HCT116 (cell line): ENCODE results near the gene TMEM100. TPM values are rescaled to one million over a fixed set of nuclear protein-coding genes. Genes with fewer than 3 reads are reported as not detected.

Source experiments
- ATAC-seq: fragments of 200-7000 bp; cut with Tn5 transposase; 2 replicates; pipeline ENCODE4 v1.9.1; 2020; ENCODE audit warnings: mild to moderate bottlenecking, moderate library complexity
- BruUV-seq: library from RNA; stranded (reverse); fragments of 400-500 nt; replicated peaks from 2 replicates; lab custom pipeline; 2021; lab: Mats Ljungman, UMichigan
- CTCF ChIA-PET: fragments of 300-600 bp; sonication (Branson Sonifier 250); formaldehyde crosslinking; loops from one replicate; lab custom pipeline; 2021; ENCODE audit warnings: antibody characterized with exemption; lab: Charles Lee
- POLR2A ChIA-PET: fragments of 300-600, 350-600 bp; sonication (Branson Sonifier 250); formaldehyde crosslinking; loops from one replicate; lab custom pipeline; 2021; ENCODE audit warnings: antibody characterized with exemption; lab: Charles Lee
- RAD21 ChIA-PET, 2 experiments: fragments of 300-600 bp; sonication (Branson Sonifier 250); formaldehyde crosslinking; loops; one replicate each; lab custom pipeline; 2023; ENCODE audit warnings: low total read pairs in 2 of 2; ENCODE audit not compliant: uncharacterized antibody in 2 of 2, unreplicated experiment in 2 of 2, low non-redundant PET in 1 of 2; lab: Charles Lee
- DNase-seq: peaks from one replicate; pipeline ENCODE4 v3.0.0-alpha.2; 2010; ENCODE audit warnings: low read depth, low spot score
- H2AFZ ChIP-seq: fragments of 200-600 bp; shearing (Covaris generic), sonication (generic); 2 replicates; pipeline ENCODE4 v1.6.1; 2017; ENCODE audit warnings: low read depth, mixed run types, mixed read lengths, antibody characterized with exemption, low read length; ENCODE audit not compliant: poor library complexity, severe bottlenecking
- H3K27ac ChIP-seq: 2 replicates; pipeline ENCODE4 v1.5.1; 2012; ENCODE audit warnings: low read depth, low read length
- H3K27me3 ChIP-seq: fragments of 200-600 bp; sonication (generic); 2 replicates; pipeline ENCODE4 v1.6.1; 2016; ENCODE audit warnings: mixed run types, low read length, mixed read lengths; ENCODE audit not compliant: insufficient read depth
- H3K36me3 ChIP-seq, 2 experiments: fragments of 200-500 bp in 1 of 2; fragments of 200-600 bp in 1 of 2; sonication (Bioruptor generic) in 1 of 2; sonication (generic) in 1 of 2; 2 replicates each; pipeline versions ENCODE4 v1.5.1 to v1.6.1; 2014 to 2016; ENCODE audit warnings: low read length in 2 of 2, inconsistent platforms in 1 of 2, mixed read lengths in 1 of 2, mixed run types in 1 of 2; ENCODE audit not compliant: insufficient read depth in 2 of 2, control insufficient read depth in 1 of 2
- H3K4me1 ChIP-seq, 2 experiments: fragments of 200-600 bp in 1 of 2; sonication (generic) in 1 of 2; 2 replicates each; pipeline versions ENCODE4 v1.5.1 to v1.6.1; 2012 to 2017; ENCODE audit warnings: low read length in 2 of 2, inconsistent platforms in 1 of 2, mild to moderate bottlenecking in 1 of 2, mixed read lengths in 1 of 2, mixed run types in 1 of 2, moderate library complexity in 1 of 2; ENCODE audit not compliant: insufficient read depth in 2 of 2, control insufficient read depth in 1 of 2
- H3K4me2 ChIP-seq: fragments of 200-600 bp; sonication (generic); 2 replicates; pipeline ENCODE4 v1.6.1; 2017; ENCODE audit warnings: mixed run types, low read length, mixed read lengths
- H3K4me3 ChIP-seq, 2 experiments: fragments of 200-600 bp in 1 of 2; sonication (generic) in 1 of 2; replicated peaks in 1 of 2; 2 replicates each; pipeline ENCODE4 v1.5.1; 2011 to 2016; ENCODE audit warnings: low read length in 2 of 2, control low read depth in 1 of 2, low read depth in 1 of 2, mild to moderate bottlenecking in 1 of 2, mixed read lengths in 1 of 2, mixed run types in 1 of 2
- H3K79me2 ChIP-seq: fragments of 200-600 bp; sonication (generic); 2 replicates; pipeline ENCODE4 v1.6.1; 2017; ENCODE audit warnings: mild to moderate bottlenecking, mixed run types, low read length, moderate library complexity, mixed read lengths; ENCODE audit not compliant: insufficient read depth
- H3K9ac ChIP-seq: fragments of 200-600 bp; sonication (generic); 2 replicates; pipeline ENCODE4 v1.6.1; 2016; ENCODE audit warnings: low read length, mixed read lengths
- H3K9me2 ChIP-seq: fragments of 200-600 bp; sonication (generic), shearing (Covaris generic); 2 replicates; pipeline ENCODE4 v1.6.1; 2017; ENCODE audit warnings: mixed run types, mild to moderate bottlenecking, moderate library complexity; ENCODE audit not compliant: insufficient read depth
- H3K9me3 ChIP-seq, 2 experiments: fragments of 200-500 bp in 1 of 2; fragments of 200-600 bp in 1 of 2; sonication (Bioruptor generic) in 1 of 2; sonication (generic) in 1 of 2; 2 replicates each; pipeline ENCODE4 v1.6.1; 2014 to 2017; ENCODE audit warnings: low read length in 2 of 2, mixed read lengths in 2 of 2, inconsistent platforms in 1 of 2, low read depth in 1 of 2, mild to moderate bottlenecking in 1 of 2, mixed run types in 1 of 2, moderate library complexity in 1 of 2; ENCODE audit not compliant: control insufficient read depth in 1 of 2, insufficient read depth in 1 of 2
- H4K20me1 ChIP-seq: fragments of 200-600 bp; sonication (generic), shearing (Covaris generic); 2 replicates; pipeline ENCODE4 v1.6.1; 2017; ENCODE audit warnings: mixed run types, mild to moderate bottlenecking, moderate library complexity; ENCODE audit not compliant: insufficient read depth
- CEBPB ChIP-seq: IDR thresholded peaks from 2 replicates; pipeline ENCODE4 v1.6.1; 2012; ENCODE audit warnings: low read depth
- ELF1 ChIP-seq: IDR thresholded peaks from 2 replicates; pipeline ENCODE4 v1.6.1; 2012; ENCODE audit warnings: low read depth, borderline replicate concordance
- EZH2 ChIP-seq: fragments of 200-600 bp; sonication (generic); IDR thresholded peaks from 2 replicates; pipeline ENCODE4 v1.6.1; 2017; ENCODE audit warnings: antibody characterized with exemption, mixed run types
- EZH2phosphoT487 ChIP-seq: fragments of 200-600 bp; IDR thresholded peaks from 2 replicates; pipeline ENCODE4 v1.6.1; 2018; ENCODE audit warnings: antibody characterized with exemption, borderline replicate concordance
- FOSL1 ChIP-seq: IDR thresholded peaks from 2 replicates; pipeline ENCODE4 v1.6.1; 2012; ENCODE audit warnings: low read depth
- JUND ChIP-seq: IDR thresholded peaks from 2 replicates; pipeline ENCODE4 v1.6.1; 2012
- POLR2A ChIP-seq: IDR thresholded peaks from 2 replicates; pipeline ENCODE4 v1.7.0; 2011; ENCODE audit warnings: borderline replicate concordance; ENCODE audit not compliant: insufficient read depth, insufficient read length; ENCODE audit errors: extremely low read depth
- RAD21 ChIP-seq: IDR thresholded peaks from 2 replicates; pipeline ENCODE4 v1.6.1; 2012; ENCODE audit warnings: low read depth, mild to moderate bottlenecking
- SIN3A ChIP-seq: IDR thresholded peaks from 2 replicates; pipeline ENCODE4 v1.6.1; 2012; ENCODE audit warnings: low read depth
- SP1 ChIP-seq: IDR thresholded peaks from 2 replicates; pipeline ENCODE4 v1.6.1; 2012; ENCODE audit warnings: low read depth
- ZFX ChIP-seq: fragments of 450-650 bp; IDR thresholded peaks from 2 replicates; pipeline ENCODE4 v1.6.1; 2017
- intact Hi-C: fragments of 100-400 bp; cut with micrococcal nuclease; formaldehyde crosslinking; loops from 2 replicates; pipeline ENCODE4 v1.10.0; 2022
- total RNA-seq: library from RNA; stranded (reverse); gene quantifications from one replicate; pipeline ENCODE4 v1.2.1, GENCODE V29; 2021; ENCODE audit not compliant: unreplicated experiment
- TF ChIP-seq, protein P1 (sequence below), 3 experiments: fragments of 200-600 bp in 1 of 3; sonication (generic) in 1 of 3; IDR thresholded peaks in 2 of 3; conservative IDR thresholded peaks in 1 of 3; 2 replicates each; pipeline ENCODE4 v1.5.1; 2012 to 2017; ENCODE audit warnings: low read depth in 2 of 3, low read length in 2 of 3, antibody characterized with exemption in 1 of 3, borderline replicate concordance in 1 of 3, control low read depth in 1 of 3, mild to moderate bottlenecking in 1 of 3, mixed read lengths in 1 of 3, mixed run types in 1 of 3, moderate library complexity in 1 of 3; ENCODE audit not compliant: insufficient read depth in 1 of 3
- TF ChIP-seq, protein P2 (sequence below): IDR thresholded peaks from 2 replicates; pipeline ENCODE4 v1.6.1; 2012
- TF ChIP-seq, protein P3 (sequence below): IDR thresholded peaks from 2 replicates; pipeline ENCODE4 v1.6.1; 2011; ENCODE audit warnings: mild to moderate bottlenecking, low read length, moderate library complexity; ENCODE audit not compliant: insufficient replicate concordance; ENCODE audit errors: extremely low read depth

Gene TMEM100
- total RNA-seq, 1 experiment from 2014 or later = not detected

DNA sequence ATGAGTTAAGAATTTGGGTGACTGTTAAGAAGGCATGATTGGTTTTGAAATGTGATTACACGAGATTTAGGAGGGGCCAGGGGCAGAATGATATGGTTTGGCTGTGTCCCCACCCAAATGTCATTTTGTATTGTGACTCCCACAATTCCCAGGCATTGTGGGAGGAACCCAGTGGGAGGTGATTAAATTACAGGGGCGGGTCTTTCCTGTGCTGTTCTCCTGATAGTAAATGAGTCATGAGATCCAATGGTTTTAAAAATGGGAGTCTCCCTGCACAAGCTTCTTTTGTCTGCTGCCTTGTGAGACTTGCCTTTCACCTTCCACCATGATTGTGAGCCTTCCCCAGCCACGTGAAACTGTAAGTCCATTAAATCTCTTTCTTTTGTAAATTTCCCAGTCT lies 34.6 kb downstream of the TMEM100 start:
- RAD21 ChIA-PET = no interaction called here
- no peak overlapping the region for H2AFZ ChIP-seq
- H4K20me1 ChIP-seq = no peaks in the 10 kb centered on the region
- ATAC-seq = no peak
- no peak overlapping the region for H3K9ac ChIP-seq
- H3K36me3 ChIP-seq = no peaks in the 10 kb centered on the region
- H3K9me2 ChIP-seq = no peaks in the 10 kb centered on the region
- no peaks in the 10 kb centered on the region for H3K79me2 ChIP-seq
- CTCF ChIA-PET = interaction anchor here (1.1 kb wide), 1 partner anchor 54 kb away, joined by 4 read pairs; no protein-coding TSS in a partner anchor
- H3K27me3 ChIP-seq = peaks cover 58% of the 10 kb centered on the region
- DNase-seq = no peak
- H3K4me2 ChIP-seq = no peak overlapping the region
- intact Hi-C loops = no loop called here
- H3K4me3 ChIP-seq = no peak overlapping the region
- H3K27ac ChIP-seq = no peak overlapping the region
- no peaks in the 10 kb centered on the region for H3K4me1 ChIP-seq
- POLR2A ChIA-PET = no interaction called here
- no peak for TF ChIP-seq POLR2A
- no peak for TF ChIP-seq FOSL1
- TF ChIP-seq ZFX = no peak
- TF ChIP-seq EZH2 = no peak
- no peak for TF ChIP-seq RAD21
- no peak for TF ChIP-seq EZH2phosphoT487
- TF ChIP-seq ELF1 = no peak
- TF ChIP-seq, protein P1, sequence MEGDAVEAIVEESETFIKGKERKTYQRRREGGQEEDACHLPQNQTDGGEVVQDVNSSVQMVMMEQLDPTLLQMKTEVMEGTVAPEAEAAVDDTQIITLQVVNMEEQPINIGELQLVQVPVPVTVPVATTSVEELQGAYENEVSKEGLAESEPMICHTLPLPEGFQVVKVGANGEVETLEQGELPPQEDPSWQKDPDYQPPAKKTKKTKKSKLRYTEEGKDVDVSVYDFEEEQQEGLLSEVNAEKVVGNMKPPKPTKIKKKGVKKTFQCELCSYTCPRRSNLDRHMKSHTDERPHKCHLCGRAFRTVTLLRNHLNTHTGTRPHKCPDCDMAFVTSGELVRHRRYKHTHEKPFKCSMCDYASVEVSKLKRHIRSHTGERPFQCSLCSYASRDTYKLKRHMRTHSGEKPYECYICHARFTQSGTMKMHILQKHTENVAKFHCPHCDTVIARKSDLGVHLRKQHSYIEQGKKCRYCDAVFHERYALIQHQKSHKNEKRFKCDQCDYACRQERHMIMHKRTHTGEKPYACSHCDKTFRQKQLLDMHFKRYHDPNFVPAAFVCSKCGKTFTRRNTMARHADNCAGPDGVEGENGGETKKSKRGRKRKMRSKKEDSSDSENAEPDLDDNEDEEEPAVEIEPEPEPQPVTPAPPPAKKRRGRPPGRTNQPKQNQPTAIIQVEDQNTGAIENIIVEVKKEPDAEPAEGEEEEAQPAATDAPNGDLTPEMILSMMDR (IDR thresholded peaks at IDR 0.05 in 2 of 3, conservative IDR thresholded peaks at IDR 0.05 in 1 of 3; ENCODE audit: borderline replicate concordance in 1 of 3, insufficient read depth in 1 of 3, low read depth in 2 of 3, low read length in 2 of 3) = no peak
- no peak for TF ChIP-seq CEBPB
- TF ChIP-seq, protein P2, sequence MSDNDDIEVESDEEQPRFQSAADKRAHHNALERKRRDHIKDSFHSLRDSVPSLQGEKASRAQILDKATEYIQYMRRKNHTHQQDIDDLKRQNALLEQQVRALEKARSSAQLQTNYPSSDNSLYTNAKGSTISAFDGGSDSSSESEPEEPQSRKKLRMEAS = no peak
- TF ChIP-seq SP1 = no peak
- no peak for TF ChIP-seq JUND
- no peak for TF ChIP-seq SIN3A
- TF ChIP-seq, protein P3, sequence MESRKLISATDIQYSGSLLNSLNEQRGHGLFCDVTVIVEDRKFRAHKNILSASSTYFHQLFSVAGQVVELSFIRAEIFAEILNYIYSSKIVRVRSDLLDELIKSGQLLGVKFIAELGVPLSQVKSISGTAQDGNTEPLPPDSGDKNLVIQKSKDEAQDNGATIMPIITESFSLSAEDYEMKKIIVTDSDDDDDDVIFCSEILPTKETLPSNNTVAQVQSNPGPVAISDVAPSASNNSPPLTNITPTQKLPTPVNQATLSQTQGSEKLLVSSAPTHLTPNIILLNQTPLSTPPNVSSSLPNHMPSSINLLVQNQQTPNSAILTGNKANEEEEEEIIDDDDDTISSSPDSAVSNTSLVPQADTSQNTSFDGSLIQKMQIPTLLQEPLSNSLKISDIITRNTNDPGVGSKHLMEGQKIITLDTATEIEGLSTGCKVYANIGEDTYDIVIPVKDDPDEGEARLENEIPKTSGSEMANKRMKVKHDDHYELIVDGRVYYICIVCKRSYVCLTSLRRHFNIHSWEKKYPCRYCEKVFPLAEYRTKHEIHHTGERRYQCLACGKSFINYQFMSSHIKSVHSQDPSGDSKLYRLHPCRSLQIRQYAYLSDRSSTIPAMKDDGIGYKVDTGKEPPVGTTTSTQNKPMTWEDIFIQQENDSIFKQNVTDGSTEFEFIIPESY = no peak
- no TSS peak for BruUV-seq
- H3K9me3 ChIP-seq = no peaks in the 10 kb centered on the region
